ENCODE results near the gene LSAMP.

DNA sequence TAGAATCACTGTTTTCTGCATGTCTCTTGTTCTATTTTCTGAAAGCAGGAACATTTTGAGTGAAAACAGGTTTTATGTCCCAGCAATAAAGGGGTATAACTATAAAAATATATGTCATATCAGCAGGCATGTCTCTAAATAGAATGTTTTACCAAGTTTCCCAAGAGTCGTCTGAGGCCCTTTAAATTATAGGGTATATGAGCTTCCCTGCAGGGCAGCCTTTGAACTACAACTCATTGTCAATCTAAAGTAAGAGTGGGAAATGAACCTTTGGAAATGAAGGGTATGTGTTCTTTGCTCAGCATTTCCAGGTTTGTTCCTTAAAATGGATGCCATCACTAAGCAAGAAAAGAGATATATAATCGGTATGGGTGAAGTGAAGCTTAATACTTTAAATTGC lies 138.6 kb downstream of the LSAMP start:
- TF ChIP-seq, protein P1, sequence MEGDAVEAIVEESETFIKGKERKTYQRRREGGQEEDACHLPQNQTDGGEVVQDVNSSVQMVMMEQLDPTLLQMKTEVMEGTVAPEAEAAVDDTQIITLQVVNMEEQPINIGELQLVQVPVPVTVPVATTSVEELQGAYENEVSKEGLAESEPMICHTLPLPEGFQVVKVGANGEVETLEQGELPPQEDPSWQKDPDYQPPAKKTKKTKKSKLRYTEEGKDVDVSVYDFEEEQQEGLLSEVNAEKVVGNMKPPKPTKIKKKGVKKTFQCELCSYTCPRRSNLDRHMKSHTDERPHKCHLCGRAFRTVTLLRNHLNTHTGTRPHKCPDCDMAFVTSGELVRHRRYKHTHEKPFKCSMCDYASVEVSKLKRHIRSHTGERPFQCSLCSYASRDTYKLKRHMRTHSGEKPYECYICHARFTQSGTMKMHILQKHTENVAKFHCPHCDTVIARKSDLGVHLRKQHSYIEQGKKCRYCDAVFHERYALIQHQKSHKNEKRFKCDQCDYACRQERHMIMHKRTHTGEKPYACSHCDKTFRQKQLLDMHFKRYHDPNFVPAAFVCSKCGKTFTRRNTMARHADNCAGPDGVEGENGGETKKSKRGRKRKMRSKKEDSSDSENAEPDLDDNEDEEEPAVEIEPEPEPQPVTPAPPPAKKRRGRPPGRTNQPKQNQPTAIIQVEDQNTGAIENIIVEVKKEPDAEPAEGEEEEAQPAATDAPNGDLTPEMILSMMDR (IDR thresholded peaks at IDR 0.05) = no peak
- no peak for TF ChIP-seq POLR2A (IDR thresholded peaks at IDR 0.05)
